Cardiac fibroblast (primary cell): ENCODE results near the gene ADGRV1.
"Not testable (repeated sequence)": the region's sequence is repeated elsewhere in the genome, so short reads cannot be mapped to it uniquely, and the experiment has no call there.

Source experiments
- DNase-seq, 2 donors: peaks; one replicate each; pipeline versions ENCODE4 v3.0.0 to v3.0.0-alpha.2; 2010; ENCODE audit warnings: low read depth in 2 of 2
- H3K4me3 ChIP-seq, 2 donors: replicated peaks in 1 of 2; 1 replicate in 1 of 2; 2 replicates in 1 of 2; pipeline ENCODE4 v1.5.1; 2011; ENCODE audit warnings: low read depth in 2 of 2, low read length in 2 of 2, mild to moderate bottlenecking in 2 of 2, moderate library complexity in 1 of 2
- CTCF ChIP-seq: IDR thresholded peaks from one replicate; pipeline ENCODE4 v1.5.1; 2011; ENCODE audit warnings: low read depth, mild to moderate bottlenecking, low read length, inconsistent platforms

Gene ADGRV1

GRCh38 chr5:90613459-90613858, 54.9 kb downstream of the ADGRV1 start:
- H3K4me3 ChIP-seq, result no peak overlapping the region
- no peak for TF ChIP-seq CTCF
- DNase-seq, result no peak

- no peak overlapping the region for H3K4me3 ChIP-seq
- TF ChIP-seq CTCF, result no peak
- no peak for DNase-seq
Observed at GRCh38 chr5:90613918-90614504, 55.4 kb downstream of the ADGRV1 start.

GRCh38 chr5:90615355-90615754, 56.8 kb downstream of the ADGRV1 start:
- TF ChIP-seq CTCF, result no peak
- no peak overlapping the region for H3K4me3 ChIP-seq
- no peak for DNase-seq

- no peak overlapping the region for H3K4me3 ChIP-seq
- no peak for DNase-seq
- TF ChIP-seq CTCF, result no peak
Observed at GRCh38 chr5:90618071-90618470, 59.5 kb downstream of the ADGRV1 start.

- H3K4me3 ChIP-seq, DNase-seq: not testable (repeated sequence)
Observed at GRCh38 chr5:90619762-90620161, 61.2 kb downstream of the ADGRV1 start.

GRCh38 chr5:90621848-90622247, 63.3 kb downstream of the ADGRV1 start:
- no peak for TF ChIP-seq CTCF
- no peak overlapping the region for H3K4me3 ChIP-seq
- no peak for DNase-seq

GRCh38 chr5:90626493-90626892, 67.9 kb downstream of the ADGRV1 start:
- no peak for DNase-seq
- TF ChIP-seq CTCF, result no peak
- no peak overlapping the region for H3K4me3 ChIP-seq
